Heart left ventricle (tissue), 16 donors: ENCODE results near the gene RGL3. TPM values are rescaled to one million over a fixed set of nuclear protein-coding genes. Genes with fewer than 3 reads are reported as not detected.

Experiments
- ATAC-seq, 4 donors: fragments of 200-7000 bp; cut with Tn5 transposase; one replicate each; pipeline ENCODE4 v1.9.1; 2020 to 2022; ENCODE audit warnings: moderate library complexity in 4 of 4, mild to moderate bottlenecking in 3 of 4, moderate number of reproducible peaks in 1 of 4
- DNase-seq, 5 donors: peaks; one replicate each; pipeline ENCODE4 v3.0.0-alpha.2; 2020
- H3K27ac ChIP-seq, 12 donors: fragments of 200-600 bp; sonication (generic) in 4 of 12; one replicate each; pipeline versions ENCODE4 v1.5.0 to v1.8.0; 2016 to 2022; ENCODE audit warnings: mild to moderate bottlenecking in 2 of 12
- H3K27me3 ChIP-seq, 9 donors: fragments of 200-600 bp; sonication (generic) in 2 of 9; one replicate each; pipeline versions ENCODE4 v1.5.1 to v1.8.0; 2016 to 2022; ENCODE audit warnings: mild to moderate bottlenecking in 3 of 9
- H3K36me3 ChIP-seq, 9 donors: fragments of 200-600 bp; sonication (generic) in 2 of 9; one replicate each; pipeline versions ENCODE4 v1.5.0 to v1.8.0; 2018 to 2022; ENCODE audit warnings: mild to moderate bottlenecking in 2 of 9
- H3K4me1 ChIP-seq, 12 donors: fragments of 200-600 bp; sonication (generic) in 4 of 12; one replicate each; pipeline versions ENCODE4 v1.5.0 to v1.8.0; 2016 to 2022; ENCODE audit warnings: mild to moderate bottlenecking in 3 of 12
- H3K4me3 ChIP-seq, 12 donors: fragments of 200-600 bp; sonication (generic) in 4 of 12; one replicate each; pipeline versions ENCODE4 v1.5.0 to v1.8.0; 2017 to 2022; ENCODE audit warnings: mild to moderate bottlenecking in 9 of 12, moderate library complexity in 4 of 12
- H3K9me3 ChIP-seq, 12 donors: fragments of 200-600 bp; sonication (generic) in 4 of 12; one replicate each; pipeline versions ENCODE4 v1.5.0 to v1.8.0; 2016 to 2022; ENCODE audit warnings: mild to moderate bottlenecking in 1 of 12
- CTCF ChIP-seq, 12 donors: fragments of 200-600 bp; sonication (generic) in 4 of 12; IDR thresholded peaks; one replicate each; pipeline versions ENCODE4 v1.5.0 to v1.8.0; 2018 to 2022; ENCODE audit warnings: antibody characterized with exemption in 12 of 12, mild to moderate bottlenecking in 5 of 12
- POLR2A ChIP-seq, 2 donors: fragments of 450-650 bp; IDR thresholded peaks; one replicate each; pipeline ENCODE4 v1.6.1; 2017; ENCODE audit warnings: antibody characterized with exemption in 2 of 2, mild to moderate bottlenecking in 2 of 2, moderate library complexity in 2 of 2
- WGBS, 4 donors: extraction: QIAGEN DNeasy Blood & Tissue Kit in 2 of 4; methylation state at CpG; one replicate each; pipeline versions ENCODE4 v1.1.5 to v1.1.7; 2013 to 2018; 5-methylcytosine and 5-hydroxymethylcytosine counted together
- intact Hi-C, 10 donors: fragments of 100-400 bp; cut with DNase I; formaldehyde crosslinking; loops; one replicate each; pipeline versions ENCODE4 v1.11.1 to v1.14.2; 2022
- polyA plus RNA-seq, 2 donors: library from polyadenylated mRNA; stranded (reverse); fragments of 200-250 nt; gene quantifications; one replicate each; pipeline ENCODE4 v1.2.3, GENCODE V29; 2013
- total RNA-seq, 9 donors: library from RNA; depleted of rRNA in 2 of 9; stranded (reverse); fragments of >200 nt in 2 of 9; fragmentation: NEBNext Ultra II Directional in 3 of 9; extraction: Animal tissue kit (Norgen Biotek cat#: 25700) in 3 of 9; gene quantifications; one replicate each; pipeline versions ENCODE4 v1.1.0 to v1.2.4, GENCODE V29; 2016 to 2023
- donor health status: ischemic (EF 13 %, LVEDD 7.1; RV severe dilation, severe dysfunction).
- donor health status: healthy with polysubstance abuse.
- donor health status: DM: no; HTN: yes; CAD: no.
- donor health status: DM: no; HTN: no; CAD: no.
- donor health status: ischemic (EF 25% LVEDD 6.9; RV normal size, moderate dysfunction).
- donor health status: ischemic (EF 25% LVEDD 5.7; RV mildly dilated, moderate dysfunction).
- donor health status: healthy.
- donor health status: DM: yes; HTN: yes; CAD: no.
- donor health status: ischemic (EF 35%, LVEDD 5.7; RV mildly dilated, moderate dysfunction).
- donor health status: nonischemic (EF 11% LVEDD 7.7; RV severe dilation, severe dysfunction).
- donor health status: DM: yes; HTN: yes; CAD: no.
- donor health status: PGD.
- donor health status: ischemic (EF 29% LVEDD 5.4; RV normal size, mild dysfunction).
- donor health status: nonischemic (EF 23%, LVEDD 6.1; RV moderate dilation, normal function).

RGL3 gene
- total and polyA plus RNA-seq, 11 donors = 2.1 to 11.3 (median 4.0) TPM

- intact Hi-C loops = no loop called here
- WGBS, 4 donors = 90 to 91% (median 90%) methylated on average over 28 of the region's 28 CpGs
- no peak overlapping the region for H3K4me3 ChIP-seq
- peaks cover 4 to 25% (median 18%) of the 10 kb centered on the region in 12 donors for H3K4me1 ChIP-seq
- no peaks in the 10 kb centered on the region for H3K9me3 ChIP-seq
- no peak for DNase-seq
- peaks cover 0 to 34% (median 20%) of the 10 kb centered on the region in 9 donors for H3K27me3 ChIP-seq
- no peak for TF ChIP-seq POLR2A (IDR thresholded peaks at IDR 0.05)
- TF ChIP-seq CTCF (IDR thresholded peaks at IDR 0.05) = no peak
- no peak overlapping the region for H3K27ac ChIP-seq
- no peak for ATAC-seq
- H3K36me3 ChIP-seq = no peaks in the 10 kb centered on the region
These were observed 6.8 kb upstream of the RGL3 start for GRCh38 chr19:11425719-11426457.

GRCh38 chr19:11423791-11424181 is 4.7 kb upstream of the RGL3 start:
- Histone ChIP-seq H3K27me3 (peaks cover 4 to 55% (median 38%) of the 10 kb centered on the region in 9 donors), H3K27ac (no peak overlapping the region), H3K4me1 (peaks cover 4 to 42% (median 28%) of the 10 kb centered on the region in 12 donors), H3K4me3 (no peak overlapping the region), H3K36me3 (no peaks in the 10 kb centered on the region), H3K9me3 (no peaks in the 10 kb centered on the region)
- DNase-seq (peak in 1 of 5 donors; percentile 24), ATAC-seq (no peak)
- TF ChIP-seq CTCF (IDR thresholded peaks at IDR 0.05) (no peak), POLR2A (IDR thresholded peaks at IDR 0.05) (no peak)
- 13 to 29% (median 16%) methylated on average over 21 to 22 of the region's 22 CpGs for WGBS, 4 donors
- intact Hi-C loops = no loop called here

GRCh38 chr19:11423164-11423790 is 4.2 kb upstream of the RGL3 start:
- ATAC-seq (no peak), DNase-seq (peak in 1 of 5 donors; percentile 28)
- TF ChIP-seq CTCF (IDR thresholded peaks at IDR 0.05) = no peak
- TF ChIP-seq POLR2A (IDR thresholded peaks at IDR 0.05) = no peak
- H3K4me1 ChIP-seq = peaks cover 4 to 47% (median 28%) of the 10 kb centered on the region in 12 donors
- intact Hi-C loops = no loop called here
- no peaks in the 10 kb centered on the region for H3K36me3 ChIP-seq
- no peak overlapping the region for H3K4me3 ChIP-seq
- H3K27me3 ChIP-seq = peaks cover 4 to 60% (median 42%) of the 10 kb centered on the region in 9 donors
- no peaks in the 10 kb centered on the region for H3K9me3 ChIP-seq
- H3K27ac ChIP-seq = no peak overlapping the region
- 39 to 61% (median 41%) methylated on average over 23 to 27 of the region's 27 CpGs for WGBS, 4 donors
